Measurements from ENCODE around the gene CARS1. TPM values are rescaled to one million over a fixed set of nuclear protein-coding genes. Genes with fewer than 3 reads are reported as not detected.

The CARS1 gene
- total and polyA plus RNA-seq, 4 donors: 27.3 to 62.3 (median 37.7) TPM

- H3K27ac ChIP-seq (ENCODE audit: low read depth in 1 of 2, low read length in 1 of 2): no peak overlapping the region
- WGBS, 2 donors: 87 to 88% methylated on average over 11 of the region's 11 CpGs
- H3K9ac ChIP-seq (ENCODE audit: insufficient read depth in 1 of 2, low read length in 2 of 2): no peak overlapping the region
- H3K9me3 ChIP-seq (ENCODE audit: control insufficient read depth in 4 of 4, insufficient read depth in 3 of 4, low read length in 3 of 4): no peaks in the 10 kb centered on the region
- no peak overlapping the region for H3K4me3 ChIP-seq
- DNase-seq: no peak
- ATAC-seq (ENCODE audit: insufficient read depth, low FRiP score): no peak
- TF ChIP-seq CTCF (IDR thresholded peaks at IDR 0.05; ENCODE audit: control extremely low read depth, extremely low read depth): no peak
- no peaks in the 10 kb centered on the region for H3K27me3 ChIP-seq (ENCODE audit: control insufficient read depth in 3 of 3, insufficient read depth in 3 of 3, low read length in 2 of 3)
- H3K4me1 ChIP-seq (ENCODE audit: control insufficient read depth in 5 of 5, insufficient read depth in 5 of 5, low read length in 5 of 5): no peaks in the 10 kb centered on the region
- no peaks in the 10 kb centered on the region for H3K36me3 ChIP-seq (ENCODE audit: control insufficient read depth in 4 of 4, insufficient read depth in 4 of 4, low read length in 4 of 4)
These were observed 20.1 kb upstream of the CARS1 start for GRCh38 chr11:3077189-3077836.

GRCh38 chr11:3074912-3075589, 17.8 kb upstream of the CARS1 start:
- no peak overlapping the region for H3K9ac ChIP-seq (ENCODE audit: insufficient read depth in 1 of 2, low read length in 2 of 2)
- 69 to 71% methylated on average over 8 of the region's 8 CpGs for WGBS, 2 donors
- ATAC-seq (ENCODE audit: insufficient read depth, low FRiP score) (no peak), DNase-seq (peak in 1 of 3 donors; percentile 43)
- no peaks in the 10 kb centered on the region for H3K36me3 ChIP-seq (ENCODE audit: control insufficient read depth in 4 of 4, insufficient read depth in 4 of 4, low read length in 4 of 4)
- H3K9me3 ChIP-seq (ENCODE audit: control insufficient read depth in 4 of 4, insufficient read depth in 3 of 4, low read length in 3 of 4): no peaks in the 10 kb centered on the region
- no peak overlapping the region for H3K4me3 ChIP-seq
- no peak overlapping the region for H3K27ac ChIP-seq (ENCODE audit: low read depth in 1 of 2, low read length in 1 of 2)
- H3K4me1 ChIP-seq (ENCODE audit: control insufficient read depth in 5 of 5, insufficient read depth in 5 of 5, low read length in 5 of 5): no peaks in the 10 kb centered on the region
- TF ChIP-seq CTCF (IDR thresholded peaks at IDR 0.05; ENCODE audit: control extremely low read depth, extremely low read depth): no peak
- no peaks in the 10 kb centered on the region for H3K27me3 ChIP-seq (ENCODE audit: control insufficient read depth in 3 of 3, insufficient read depth in 3 of 3, low read length in 2 of 3)

GRCh38 chr11:3073029-3073435, 15.8 kb upstream of the CARS1 start:
- no peak overlapping the region for H3K4me3 ChIP-seq
- H3K4me1 ChIP-seq (ENCODE audit: control insufficient read depth in 5 of 5, insufficient read depth in 5 of 5, low read length in 5 of 5): no peaks in the 10 kb centered on the region
- peak overlapping the region in 1 of 2 donors; percentile 46 for H3K27ac ChIP-seq (ENCODE audit: low read depth in 1 of 2, low read length in 1 of 2)
- H3K9ac ChIP-seq (ENCODE audit: insufficient read depth in 1 of 2, low read length in 2 of 2): no peak overlapping the region
- no peaks in the 10 kb centered on the region for H3K36me3 ChIP-seq (ENCODE audit: control insufficient read depth in 4 of 4, insufficient read depth in 4 of 4, low read length in 4 of 4)
- no peak for TF ChIP-seq CTCF (IDR thresholded peaks at IDR 0.05; ENCODE audit: control extremely low read depth, extremely low read depth)
- 69 to 86% methylated on average over 3 of the region's 3 CpGs for WGBS, 2 donors
- no peaks in the 10 kb centered on the region for H3K9me3 ChIP-seq (ENCODE audit: control insufficient read depth in 4 of 4, insufficient read depth in 3 of 4, low read length in 3 of 4)
- DNase-seq: peak in 2 of 3 donors; percentile 22 to 40
- no peaks in the 10 kb centered on the region for H3K27me3 ChIP-seq (ENCODE audit: control insufficient read depth in 3 of 3, insufficient read depth in 3 of 3, low read length in 2 of 3)
- no peak for ATAC-seq (ENCODE audit: insufficient read depth, low FRiP score)

All from lung (tissue), 12 donors.